ENCODE measurements around the gene CD80. TPM values are rescaled to one million over a fixed set of nuclear protein-coding genes. Genes with fewer than 3 reads are reported as not detected.

Gene CD80
- polyA plus RNA-seq, 4 donors, result 0.21 to 0.53 (median 0.27) TPM; not detected in 1

GRCh38 chr3:119492128-119492527 is 67.3 kb downstream of the CD80 start:
- no peak for FAIRE-seq
- Histone ChIP-seq H3K27ac (ENCODE audit: low read depth in 1 of 3, low read length in 2 of 3) (no peak overlapping the region), H3K4me3 (ENCODE audit: low read depth in 1 of 3, low read length in 3 of 3) (no peak overlapping the region), H3K27me3 (ENCODE audit: control insufficient read depth in 3 of 3, insufficient read depth in 3 of 3, low read length in 3 of 3) (no peaks in the 10 kb centered on the region), H3K9me3 (ENCODE audit: control insufficient read depth in 2 of 2, insufficient read depth in 1 of 2, low read depth in 1 of 2, low read length in 1 of 2) (no peaks in the 10 kb centered on the region), H3K4me1 (ENCODE audit: control insufficient read depth in 3 of 3, insufficient read depth in 2 of 3, low read depth in 1 of 3, low read length in 2 of 3) (no peaks in the 10 kb centered on the region), H3K36me3 (ENCODE audit: control insufficient read depth in 3 of 3, insufficient read depth in 2 of 3, low read depth in 1 of 3, low read length in 3 of 3) (peaks cover 2 to 12% (median 7%) of the 10 kb centered on the region in 3 donors)
- DNase-seq, result no peak
- WGBS, 3 donors, result 93 to 100% (median 94%) methylated on average over 2 of the region's 2 CpGs

- H3K36me3 ChIP-seq (ENCODE audit: control insufficient read depth in 3 of 3, insufficient read depth in 2 of 3, low read depth in 1 of 3, low read length in 3 of 3), result peaks cover 4 to 26% (median 7%) of the 10 kb centered on the region in 3 donors
- no peak overlapping the region for H3K4me3 ChIP-seq (ENCODE audit: low read depth in 1 of 3, low read length in 3 of 3)
- no peaks in the 10 kb centered on the region for H3K27me3 ChIP-seq (ENCODE audit: control insufficient read depth in 3 of 3, insufficient read depth in 3 of 3, low read length in 3 of 3)
- H3K9me3 ChIP-seq (ENCODE audit: control insufficient read depth in 2 of 2, insufficient read depth in 1 of 2, low read depth in 1 of 2, low read length in 1 of 2), result no peaks in the 10 kb centered on the region
- DNase-seq (no peak), FAIRE-seq (no peak)
- H3K27ac ChIP-seq (ENCODE audit: low read depth in 1 of 3, low read length in 2 of 3), result no peak overlapping the region
- 91 to 95% (median 95%) methylated on average over 2 of the region's 2 CpGs for WGBS, 3 donors
- H3K4me1 ChIP-seq (ENCODE audit: control insufficient read depth in 3 of 3, insufficient read depth in 2 of 3, low read depth in 1 of 3, low read length in 2 of 3), result no peaks in the 10 kb centered on the region
Observed at GRCh38 chr3:119490153-119490552, 69.3 kb downstream of the CD80 start.

GRCh38 chr3:119485563-119485962 is 73.9 kb downstream of the CD80 start:
- FAIRE-seq, result no peak
- Histone ChIP-seq H3K27me3 (ENCODE audit: control insufficient read depth in 3 of 3, insufficient read depth in 3 of 3, low read length in 3 of 3) (no peaks in the 10 kb centered on the region), H3K4me1 (ENCODE audit: control insufficient read depth in 3 of 3, insufficient read depth in 2 of 3, low read depth in 1 of 3, low read length in 2 of 3) (no peaks in the 10 kb centered on the region), H3K9me3 (ENCODE audit: control insufficient read depth in 2 of 2, insufficient read depth in 1 of 2, low read depth in 1 of 2, low read length in 1 of 2) (no peaks in the 10 kb centered on the region), H3K4me3 (ENCODE audit: low read depth in 1 of 3, low read length in 3 of 3) (no peak overlapping the region), H3K27ac (ENCODE audit: low read depth in 1 of 3, low read length in 2 of 3) (no peak overlapping the region), H3K36me3 (ENCODE audit: control insufficient read depth in 3 of 3, insufficient read depth in 2 of 3, low read depth in 1 of 3, low read length in 3 of 3) (peaks cover 5 to 29% (median 6%) of the 10 kb centered on the region in 3 donors)
- no peak for DNase-seq
- 95 to 100% (median 97%) methylated on average over 2 of the region's 2 CpGs for WGBS, 3 donors

GRCh38 chr3:119483101-119483500 is 76.3 kb downstream of the CD80 start:
- Histone ChIP-seq H3K27ac (ENCODE audit: low read depth in 1 of 3, low read length in 2 of 3) (no peak overlapping the region), H3K4me3 (ENCODE audit: low read depth in 1 of 3, low read length in 3 of 3) (no peak overlapping the region), H3K27me3 (ENCODE audit: control insufficient read depth in 3 of 3, insufficient read depth in 3 of 3, low read length in 3 of 3) (no peaks in the 10 kb centered on the region), H3K4me1 (ENCODE audit: control insufficient read depth in 3 of 3, insufficient read depth in 2 of 3, low read depth in 1 of 3, low read length in 2 of 3) (no peaks in the 10 kb centered on the region), H3K36me3 (ENCODE audit: control insufficient read depth in 3 of 3, insufficient read depth in 2 of 3, low read depth in 1 of 3, low read length in 3 of 3) (peaks cover 4 to 20% (median 6%) of the 10 kb centered on the region in 3 donors), H3K9me3 (ENCODE audit: control insufficient read depth in 2 of 2, insufficient read depth in 1 of 2, low read depth in 1 of 2, low read length in 1 of 2) (no peaks in the 10 kb centered on the region)
- WGBS, 3 donors, result 89 to 94% (median 92%) methylated on average over 1 of the region's 1 CpG
- no peak for FAIRE-seq
- no peak for DNase-seq

GRCh38 chr3:119481079-119481478 is 78.3 kb downstream of the CD80 start:
- no peaks in the 10 kb centered on the region for H3K9me3 ChIP-seq (ENCODE audit: control insufficient read depth in 2 of 2, insufficient read depth in 1 of 2, low read depth in 1 of 2, low read length in 1 of 2)
- no peak overlapping the region for H3K27ac ChIP-seq (ENCODE audit: low read depth in 1 of 3, low read length in 2 of 3)
- H3K4me1 ChIP-seq (ENCODE audit: control insufficient read depth in 3 of 3, insufficient read depth in 2 of 3, low read depth in 1 of 3, low read length in 2 of 3), result no peaks in the 10 kb centered on the region
- no peak for DNase-seq
- 90 to 96% (median 91%) methylated on average over 2 of the region's 2 CpGs for WGBS, 3 donors
- H3K4me3 ChIP-seq (ENCODE audit: low read depth in 1 of 3, low read length in 3 of 3), result no peak overlapping the region
- H3K36me3 ChIP-seq (ENCODE audit: control insufficient read depth in 3 of 3, insufficient read depth in 2 of 3, low read depth in 1 of 3, low read length in 3 of 3), result peaks cover 5 to 11% (median 10%) of the 10 kb centered on the region in 3 donors
- FAIRE-seq, result no peak
- no peaks in the 10 kb centered on the region for H3K27me3 ChIP-seq (ENCODE audit: control insufficient read depth in 3 of 3, insufficient read depth in 3 of 3, low read length in 3 of 3)

Other genes starting within 250 kb of the CD80 start
- 10 to 100 TPM in 1 of 4 donors, 1 to 10 TPM in 3; 4.2 to 39.5 (median 6.8) TPM for gene TMEM39A, start 96.0 kb downstream of the CD80 start, polyA plus RNA-seq
- gene POGLUT1, start 90.7 kb downstream of the CD80 start, polyA plus RNA-seq, result 10 to 100 TPM in 1 of 4 donors, 1 to 10 TPM in 3; 4.6 to 17.3 (median 9.2) TPM
- 10 to 100 TPM; 42.7 to 76.7 (median 61.8) TPM for gene TIMMDC1, start 61.1 kb downstream of the CD80 start, polyA plus RNA-seq
- gene ADPRH, start 19.9 kb upstream of the CD80 start, polyA plus RNA-seq, result 1 to 10 TPM in 3 of 4 donors, under 1 TPM in 1; 0.89 to 5.4 (median 2.1) TPM
- 10 to 100 TPM in 1 of 4 donors, 1 to 10 TPM in 1, not detected in 2; 5.0 to 15.3 TPM for gene PLA1A, start 38.3 kb upstream of the CD80 start, polyA plus RNA-seq
- gene POPDC2, start 101.0 kb upstream of the CD80 start, polyA plus RNA-seq, result 1 to 10 TPM; 1.8 to 8.6 (median 3.3) TPM
- gene COX17, start 117.8 kb upstream of the CD80 start, polyA plus RNA-seq, result 100 to 1,000 TPM in 3 of 4 donors, 10 to 100 TPM in 1; 65.8 to 313 (median 161) TPM
- gene CFAP91, start 143.4 kb upstream of the CD80 start, polyA plus RNA-seq, result 1 to 10 TPM in 1 of 4 donors, under 1 TPM in 1, not detected in 2; 0.43 to 3.2 TPM
- gene NR1I2, start 222.5 kb upstream of the CD80 start, polyA plus RNA-seq, result 100 to 1,000 TPM in 2 of 4 donors, 10 to 100 TPM in 2; 37.8 to 166 (median 95.5) TPM

All from small intestine (tissue), 7 donors.